CD8-positive, alpha-beta memory T cell (primary cell): ENCODE data around the gene EXOSC10. TPM values are rescaled to one million over a fixed set of nuclear protein-coding genes. Genes with fewer than 3 reads are reported as not detected.
"Not testable (repeated sequence)": the region's sequence is repeated elsewhere in the genome, so short reads cannot be mapped to it uniquely, and the experiment has no call there.

Source experiments
- CTCF ChIA-PET: fragments of 350-600 bp; sonication (Branson Sonifier 250); formaldehyde crosslinking; loops from one replicate; lab custom pipeline; 2021; ENCODE audit warnings: antibody characterized with exemption; lab: Charles Lee
- POLR2A ChIA-PET: fragments of 350-600 bp; sonication (Branson Sonifier 250); formaldehyde crosslinking; loops from one replicate; lab custom pipeline; 2021; ENCODE audit warnings: antibody characterized with exemption; lab: Charles Lee
- DNase-seq, 5 donors: peaks; one replicate each; pipeline versions ENCODE4 v3.0.0 to v3.0.0-alpha.2; 2020 to 2022; ENCODE audit warnings: mixed read lengths in 1 of 5
- H3K27ac ChIP-seq: one replicate; pipeline ENCODE4 v1.7.0; 2013; ENCODE audit warnings: low read depth, mild to moderate bottlenecking, low read length, moderate library complexity
- H3K27me3 ChIP-seq: 2 replicates; pipeline ENCODE4 v1.7.0; 2013; ENCODE audit warnings: low read length, mild to moderate bottlenecking; ENCODE audit not compliant: insufficient read depth, poor library complexity, severe bottlenecking
- H3K36me3 ChIP-seq: 2 replicates; pipeline ENCODE4 v1.7.0; 2013; ENCODE audit warnings: mild to moderate bottlenecking, low read length, moderate library complexity; ENCODE audit not compliant: insufficient read depth
- H3K4me1 ChIP-seq: 2 replicates; pipeline ENCODE4 v1.7.0; 2013; ENCODE audit warnings: mild to moderate bottlenecking, low read length, moderate library complexity; ENCODE audit not compliant: insufficient read depth
- H3K4me3 ChIP-seq: 2 replicates; pipeline ENCODE4 v1.7.0; 2013; ENCODE audit warnings: mild to moderate bottlenecking, low read length
- H3K9me3 ChIP-seq: 2 replicates; pipeline ENCODE4 v1.7.0; 2013; ENCODE audit warnings: mild to moderate bottlenecking, low read length
- H3K27ac Mint-ChIP-seq, 8 donors: one replicate each; pipeline ENCODE4 v1.8.0; 2020 to 2021; ENCODE audit warnings: mixed read lengths in 8 of 8, mild to moderate bottlenecking in 6 of 8, inconsistent platforms in 3 of 8, moderate library complexity in 3 of 8
- H3K27me3 Mint-ChIP-seq, 2 donors: one replicate each; pipeline ENCODE4 v1.8.0; 2020 to 2021; ENCODE audit warnings: mixed read lengths in 2 of 2, mild to moderate bottlenecking in 1 of 2, moderate library complexity in 1 of 2
- H3K36me3 Mint-ChIP-seq, 3 donors: one replicate each; pipeline ENCODE4 v1.8.0; 2020 to 2021; ENCODE audit warnings: mixed read lengths in 3 of 3, inconsistent platforms in 1 of 3, mild to moderate bottlenecking in 1 of 3
- H3K4me1 Mint-ChIP-seq, 3 donors: one replicate each; pipeline ENCODE4 v1.8.0; 2020 to 2021; ENCODE audit warnings: mixed read lengths in 3 of 3, inconsistent platforms in 1 of 3, mild to moderate bottlenecking in 1 of 3
- H3K4me3 Mint-ChIP-seq, 7 donors: one replicate each; pipeline ENCODE4 v1.8.0; 2020 to 2021; ENCODE audit warnings: mixed read lengths in 7 of 7, mild to moderate bottlenecking in 6 of 7, moderate library complexity in 4 of 7, inconsistent platforms in 2 of 7
- H3K9me3 Mint-ChIP-seq, 5 donors: one replicate each; pipeline ENCODE4 v1.8.0; 2020 to 2022; ENCODE audit warnings: mixed read lengths in 5 of 5, mild to moderate bottlenecking in 3 of 5, moderate library complexity in 2 of 5, inconsistent platforms in 1 of 5
- polyA plus RNA-seq: library from polyadenylated mRNA; unstranded; fragments of 300-500 nt; fragmentation: Illumina TruSeq; gene quantifications from one replicate; pipeline ENCODE4 v1.2.3, GENCODE V29; 2021
- total RNA-seq, 2 experiments: library from RNA; stranded (reverse); gene quantifications; one replicate each; pipeline ENCODE4 v1.2.3, GENCODE V29; 2021

EXOSC10 gene
- total and polyA plus RNA-seq, 3 experiments from 2014 or later, result 46.4 to 94.0 (median 92.9) TPM

DNA sequence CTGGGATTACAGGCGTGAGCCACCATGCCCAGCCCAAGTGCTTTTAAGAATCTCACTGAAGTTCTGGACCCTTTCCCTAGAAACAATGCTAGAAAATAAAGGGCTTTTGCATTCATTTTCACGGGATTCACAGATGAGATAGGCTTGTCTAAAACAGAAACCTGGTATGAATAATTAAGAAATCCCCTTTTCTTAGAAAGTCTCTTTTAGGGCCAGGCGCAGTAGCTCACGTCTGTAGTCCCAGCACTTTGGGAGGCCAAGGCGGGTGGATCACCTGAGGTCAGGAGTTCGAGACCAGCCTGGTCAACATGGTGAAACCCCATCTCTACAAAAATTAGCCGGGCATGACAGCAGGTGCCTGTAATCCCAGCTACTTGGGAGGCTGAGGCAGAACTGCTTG lies 26.3 kb downstream of the EXOSC10 start:
- H3K27me3 Mint-ChIP-seq, H3K9me3 Mint-ChIP-seq, H3K4me1 ChIP-seq, H3K4me1 Mint-ChIP-seq, H3K27me3 ChIP-seq, H3K27ac Mint-ChIP-seq, DNase-seq, H3K9me3 ChIP-seq, H3K4me3 ChIP-seq, H3K27ac ChIP-seq, POLR2A ChIA-PET, H3K4me3 Mint-ChIP-seq: not testable (repeated sequence)
- H3K36me3 ChIP-seq, result peaks cover 78% of the 10 kb centered on the region
- CTCF ChIA-PET, result interaction anchor here (0.7 to 1.3 kb wide), 2 partner anchors 13 to 27 kb away, joined by 3 read pairs; partner anchors contain the start of gene SRM
- peaks cover 3 to 89% (median 17%) of the 10 kb centered on the region in 3 donors for H3K36me3 Mint-ChIP-seq

DNA sequence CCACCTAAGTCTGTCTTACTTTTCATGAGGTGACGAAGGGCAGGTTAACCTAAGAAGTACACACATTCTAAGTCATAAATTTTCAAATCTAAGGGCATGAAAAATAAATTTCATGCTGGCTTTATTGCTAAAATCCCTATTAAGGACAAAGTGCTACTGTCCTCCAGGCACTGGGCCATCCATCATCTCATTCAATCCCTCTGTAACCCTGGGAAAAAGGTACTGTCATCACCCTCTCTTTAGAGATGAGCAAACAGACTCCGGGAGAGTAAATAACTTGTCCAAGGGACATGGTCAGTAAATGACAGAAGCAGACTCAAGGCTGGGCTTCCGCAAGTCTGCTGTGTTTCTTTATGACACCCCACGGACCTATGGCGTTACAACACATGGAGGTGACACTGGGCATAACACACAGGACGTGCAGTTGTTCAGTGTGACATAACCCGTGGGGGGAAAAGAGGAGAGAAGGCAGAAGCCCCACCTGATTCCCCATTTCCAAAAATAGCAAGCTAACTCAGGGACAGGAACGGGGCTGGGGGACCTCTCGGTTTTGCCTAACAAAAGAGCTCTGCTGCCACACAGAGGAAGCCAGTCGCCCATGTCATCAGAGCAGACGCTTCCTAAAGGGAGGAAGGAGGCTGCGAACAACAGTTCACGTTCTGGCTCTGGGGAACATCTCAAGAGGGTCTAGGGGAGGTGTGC lies 27.3 kb downstream of the EXOSC10 start:
- Histone ChIP-seq H3K9me3 (no peaks in the 10 kb centered on the region), H3K4me3 (no peak overlapping the region), H3K36me3 (peaks cover 83% of the 10 kb centered on the region), H3K4me1 (no peaks in the 10 kb centered on the region), H3K27ac (no peak overlapping the region), H3K27me3 (no peaks in the 10 kb centered on the region)
- H3K9me3 Mint-ChIP-seq, result no peaks in the 10 kb centered on the region
- ChIA-PET POLR2A (interaction anchor here (0.6 kb wide), 1 partner anchor 11 kb away, joined by 3 read pairs; no protein-coding TSS in a partner anchor), CTCF (interaction anchor here (1.3 kb wide), 1 partner anchor 12 kb away, joined by 3 read pairs; the partner anchor contains the start of gene SRM)
- H3K27ac Mint-ChIP-seq, result peak overlapping the region in 3 of 8 donors; percentile 17 to 50 (median 48)
- H3K36me3 Mint-ChIP-seq, result peaks cover 3 to 92% (median 15%) of the 10 kb centered on the region in 3 donors
- no peaks in the 10 kb centered on the region for H3K27me3 Mint-ChIP-seq
- no peak for DNase-seq
- peaks cover 0 to 2% (median 0%) of the 10 kb centered on the region in 3 donors for H3K4me1 Mint-ChIP-seq
- no peak overlapping the region for H3K4me3 Mint-ChIP-seq

DNA sequence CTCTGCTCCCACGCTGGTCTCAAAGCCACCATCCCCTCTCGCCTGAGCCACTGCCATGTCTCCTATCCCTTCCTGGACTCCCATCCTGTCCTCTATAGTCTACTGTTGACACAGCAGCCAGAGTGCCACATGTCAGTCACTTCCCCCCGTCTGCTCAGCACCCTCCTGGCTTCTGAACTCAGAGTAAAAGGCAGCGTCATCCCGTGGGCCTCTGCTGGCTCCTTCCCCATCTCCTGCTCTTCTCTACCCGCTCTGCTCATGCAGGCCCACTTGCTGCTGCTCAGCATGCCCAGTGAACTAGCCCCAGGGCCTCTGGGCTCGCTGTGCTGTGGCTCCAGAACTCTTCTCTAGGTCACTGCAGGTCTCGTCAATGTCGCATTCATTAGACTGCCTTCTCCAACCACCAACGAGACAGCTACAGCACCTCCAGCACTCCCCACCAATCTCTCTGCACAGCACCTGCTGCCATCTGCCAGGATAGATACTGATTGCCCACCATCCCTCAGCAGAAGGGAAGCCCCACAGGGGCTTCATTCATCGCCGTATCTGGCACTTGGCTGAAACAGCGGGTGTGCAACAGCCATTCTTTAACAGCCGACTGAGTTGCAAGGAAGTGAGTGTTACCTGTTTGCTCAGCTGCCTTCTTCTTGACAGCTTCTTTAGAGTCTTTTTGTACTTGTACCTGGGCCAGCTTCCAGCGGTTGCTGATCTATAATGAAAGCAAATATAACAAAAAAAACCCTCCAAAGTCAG lies 28.0 kb downstream of the EXOSC10 start:
- Histone ChIP-seq H3K4me1 (no peaks in the 10 kb centered on the region), H3K27me3 (no peaks in the 10 kb centered on the region), H3K36me3 (peaks cover 79% of the 10 kb centered on the region), H3K27ac (no peak overlapping the region), H3K9me3 (no peaks in the 10 kb centered on the region), H3K4me3 (no peak overlapping the region)
- Mint-ChIP-seq H3K4me1 (peaks cover 0 to 2% (median 0%) of the 10 kb centered on the region in 3 donors), H3K27me3 (no peaks in the 10 kb centered on the region), H3K27ac (peak overlapping the region in 3 of 8 donors; percentile 39 to 80 (median 79)), H3K36me3 (peaks cover 3 to 91% (median 16%) of the 10 kb centered on the region in 3 donors), H3K4me3 (no peak overlapping the region), H3K9me3 (no peaks in the 10 kb centered on the region)
- POLR2A ChIA-PET, result no interaction called here
- DNase-seq, result no peak
- CTCF ChIA-PET, result interaction anchor here (2.1 to 2.8 kb wide), 2 partner anchors 11 to 34 kb away, joined by 7 to 11 read pairs; partner anchors contain the start of gene SRM

DNA sequence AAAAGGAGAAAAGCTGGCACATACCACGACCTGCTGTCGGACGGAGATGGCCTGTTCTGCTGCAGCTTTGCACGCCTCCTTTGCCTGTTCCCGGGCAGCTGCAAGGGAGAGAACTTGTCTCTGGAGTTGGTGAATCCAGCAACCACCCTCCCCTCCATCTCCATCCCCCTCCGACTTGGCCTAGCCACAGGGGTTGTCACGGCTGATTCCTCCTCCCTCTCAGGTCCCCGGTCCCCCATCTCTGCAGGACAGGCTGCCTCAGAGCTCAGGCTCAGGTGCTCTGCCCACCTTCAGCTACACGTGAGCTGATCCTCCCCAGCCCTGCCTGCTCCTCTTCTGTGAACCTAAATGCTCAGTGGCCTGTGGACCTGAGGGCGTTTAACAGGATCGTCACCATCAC lies 28.8 kb downstream of the EXOSC10 start:
- Mint-ChIP-seq H3K27me3 (no peaks in the 10 kb centered on the region), H3K4me1 (peaks cover 0 to 2% (median 0%) of the 10 kb centered on the region in 3 donors), H3K36me3 (peaks cover 3 to 90% (median 17%) of the 10 kb centered on the region in 3 donors), H3K4me3 (no peak overlapping the region), H3K27ac (no peak overlapping the region), H3K9me3 (no peaks in the 10 kb centered on the region)
- Histone ChIP-seq H3K27ac (no peak overlapping the region), H3K27me3 (no peaks in the 10 kb centered on the region), H3K4me1 (no peaks in the 10 kb centered on the region), H3K36me3 (peaks cover 77% of the 10 kb centered on the region), H3K9me3 (no peaks in the 10 kb centered on the region), H3K4me3 (no peak overlapping the region)
- CTCF ChIA-PET, result interaction anchor here (2.1 to 2.8 kb wide), 2 partner anchors 10 to 33 kb away, joined by 7 to 11 read pairs; partner anchors contain the start of gene SRM
- POLR2A ChIA-PET, result no interaction called here
- no peak for DNase-seq

DNA sequence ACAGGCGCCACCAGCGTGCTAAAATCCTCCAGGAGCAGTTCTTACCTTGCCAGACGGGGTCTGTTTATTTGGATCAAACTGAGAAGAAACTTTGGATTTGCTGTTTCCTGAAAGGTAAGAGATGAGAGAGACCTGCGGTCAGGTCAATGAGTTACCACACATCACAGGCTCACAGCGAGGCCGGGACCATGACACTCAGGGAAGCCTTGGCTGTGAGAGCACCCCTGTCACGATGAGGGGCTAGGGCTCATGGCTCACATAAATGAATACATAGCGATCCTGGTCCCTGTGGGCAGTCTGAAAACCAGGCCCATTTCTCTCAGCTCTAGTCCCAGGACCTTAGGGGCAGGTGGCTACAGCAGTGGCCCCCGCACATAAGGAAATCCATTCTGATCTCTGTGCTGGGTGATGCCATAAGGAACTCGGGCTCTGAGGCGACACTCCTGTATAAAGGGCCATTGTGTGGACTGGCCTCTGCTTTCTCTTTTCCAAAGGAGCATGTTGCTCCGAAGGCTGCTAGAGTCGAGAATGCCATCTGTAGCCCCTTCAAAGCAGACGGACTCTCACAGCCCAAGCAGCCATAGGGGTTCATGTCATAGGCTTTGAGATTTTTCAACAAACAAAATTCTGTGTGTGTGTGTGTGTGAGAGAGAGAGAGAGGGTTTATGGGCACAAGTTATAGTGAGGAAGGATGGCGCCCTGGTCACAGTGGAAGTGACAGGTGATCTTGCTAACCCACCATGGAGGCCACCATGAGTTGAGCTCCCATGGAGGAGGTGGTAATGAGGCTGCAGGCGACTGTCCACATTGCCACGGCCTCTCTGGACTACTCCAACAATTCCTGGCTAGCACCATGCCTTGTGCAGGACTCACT lies 30.8 kb downstream of the EXOSC10 start:
- H3K4me1 Mint-ChIP-seq, result peaks cover 0 to 2% (median 0%) of the 10 kb centered on the region in 3 donors
- H3K27ac ChIP-seq, result no peak overlapping the region
- H3K27me3 Mint-ChIP-seq, result no peaks in the 10 kb centered on the region
- no peak for DNase-seq
- no peak overlapping the region for H3K4me3 ChIP-seq
- no peaks in the 10 kb centered on the region for H3K27me3 ChIP-seq
- H3K9me3 ChIP-seq, result no peaks in the 10 kb centered on the region
- ChIA-PET CTCF (interaction anchor here (1.8 to 2.8 kb wide), 2 partner anchors 31 kb away, joined by 5 to 11 read pairs; no protein-coding TSS in a partner anchor), POLR2A (no interaction called here)
- peaks cover 3 to 84% (median 22%) of the 10 kb centered on the region in 3 donors for H3K36me3 Mint-ChIP-seq
- no peaks in the 10 kb centered on the region for H3K9me3 Mint-ChIP-seq
- H3K4me1 ChIP-seq, result no peaks in the 10 kb centered on the region
- H3K4me3 Mint-ChIP-seq, result no peak overlapping the region
- peak overlapping the region in 4 of 8 donors; percentile 27 to 61 (median 46) for H3K27ac Mint-ChIP-seq
- peaks cover 64% of the 10 kb centered on the region for H3K36me3 ChIP-seq

DNA sequence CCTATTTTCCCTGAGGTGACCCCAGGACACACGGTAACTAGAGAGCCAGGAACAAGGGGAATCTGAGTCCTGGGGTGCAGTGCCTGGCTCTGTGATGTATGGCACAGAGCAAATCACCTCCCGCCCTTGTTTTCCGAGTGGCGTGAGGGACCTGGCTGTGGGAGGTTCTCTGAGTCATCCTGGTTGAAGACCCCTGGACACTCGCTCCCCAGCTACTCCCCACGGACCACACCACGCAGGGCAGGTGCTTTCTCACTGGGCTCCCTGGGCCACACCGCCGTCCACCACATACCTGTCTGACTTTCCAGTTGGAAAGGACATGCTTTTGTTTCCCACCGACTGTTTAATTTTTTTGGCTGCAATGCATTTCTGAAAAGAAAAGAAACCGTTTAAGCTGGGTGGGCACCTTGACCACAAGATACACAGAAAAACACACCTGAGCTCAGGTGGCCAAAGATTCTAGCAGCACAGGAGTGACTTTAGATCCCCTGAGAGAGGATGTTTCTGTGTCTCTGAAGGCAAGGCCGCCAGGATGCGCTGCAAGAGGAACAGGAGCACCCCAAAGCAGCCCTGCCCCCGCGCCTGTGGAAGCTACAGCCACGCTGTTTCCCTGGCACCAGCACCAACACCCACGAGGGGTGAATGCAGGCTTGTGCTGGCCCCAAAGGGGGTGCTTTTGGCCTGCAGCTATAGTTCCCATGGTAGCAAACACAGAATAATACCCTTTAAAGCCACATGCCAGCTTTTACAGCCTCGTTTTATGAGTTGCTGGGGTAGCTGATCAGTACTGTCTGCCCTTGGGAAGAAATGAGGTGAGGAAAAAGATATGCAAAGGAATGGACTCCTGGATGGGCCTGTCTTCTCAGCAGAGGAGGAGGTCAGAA lies 31.7 kb downstream of the EXOSC10 start:
- ChIA-PET POLR2A (no interaction called here), CTCF (interaction anchor here (1.8 kb wide), 1 partner anchor 31 kb away, joined by 5 read pairs; no protein-coding TSS in a partner anchor)
- Histone ChIP-seq H3K36me3 (peaks cover 55% of the 10 kb centered on the region), H3K4me3 (no peak overlapping the region), H3K4me1 (peaks cover 4% of the 10 kb centered on the region), H3K27me3 (no peaks in the 10 kb centered on the region), H3K9me3 (no peaks in the 10 kb centered on the region), H3K27ac (no peak overlapping the region)
- H3K27ac Mint-ChIP-seq, result peak overlapping the region in 2 of 8 donors; percentile 54 to 84
- H3K36me3 Mint-ChIP-seq, result peaks cover 3 to 84% (median 22%) of the 10 kb centered on the region in 3 donors
- H3K9me3 Mint-ChIP-seq, result no peaks in the 10 kb centered on the region
- no peaks in the 10 kb centered on the region for H3K27me3 Mint-ChIP-seq
- DNase-seq, result no peak
- peaks cover 5 to 8% (median 6%) of the 10 kb centered on the region in 3 donors for H3K4me1 Mint-ChIP-seq
- H3K4me3 Mint-ChIP-seq, result no peak overlapping the region

DNA sequence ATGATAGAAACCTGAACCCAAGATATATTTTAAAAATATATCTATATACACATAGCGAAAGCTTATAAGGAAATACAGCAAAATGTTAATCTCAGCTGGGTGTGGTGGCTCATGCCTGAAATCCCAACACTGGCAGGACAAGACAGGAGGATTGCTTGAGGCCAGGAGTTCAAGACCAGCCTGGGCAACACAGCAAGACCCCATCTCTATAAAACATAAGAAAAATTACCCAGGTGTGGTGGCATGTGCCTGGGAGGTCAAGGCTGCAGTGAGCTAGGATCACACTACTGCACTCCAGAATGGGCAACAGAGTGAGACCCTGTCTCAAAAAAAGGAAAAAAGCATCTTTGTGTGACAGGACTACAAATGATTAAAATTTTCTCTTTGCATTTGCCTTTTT lies 33.9 kb downstream of the EXOSC10 start:
- DNase-seq, result no peak

More for the DNA sequence above, 33.9 kb downstream of the EXOSC10 start:
- Histone ChIP-seq H3K4me1 (peaks cover 15% of the 10 kb centered on the region), H3K36me3 (peaks cover 35% of the 10 kb centered on the region), H3K27ac (no peak overlapping the region), H3K9me3 (no peaks in the 10 kb centered on the region), H3K27me3 (no peaks in the 10 kb centered on the region), H3K4me3 (no peak overlapping the region)
- H3K27me3 Mint-ChIP-seq, result no peaks in the 10 kb centered on the region
- peaks cover 3 to 69% (median 18%) of the 10 kb centered on the region in 3 donors for H3K36me3 Mint-ChIP-seq
- H3K4me3 Mint-ChIP-seq, result no peak overlapping the region
- ChIA-PET CTCF (interaction anchor here (1.3 kb wide), 1 partner anchor 28 kb away, joined by 3 read pairs; no protein-coding TSS in a partner anchor), POLR2A (no interaction called here)
- peaks cover 24 to 26% (median 25%) of the 10 kb centered on the region in 3 donors for H3K4me1 Mint-ChIP-seq
- H3K27ac Mint-ChIP-seq, result no peak overlapping the region
- H3K9me3 Mint-ChIP-seq, result no peaks in the 10 kb centered on the region
